Liver (tissue), 9 donors: ENCODE results near the gene FBXW11. TPM values are rescaled to one million over a fixed set of nuclear protein-coding genes. Genes with fewer than 3 reads are reported as not detected.

ENCODE experiments used
- DNase-seq: peaks from one replicate; pipeline ENCODE4 v3.0.0-alpha.2; 2017; ENCODE audit warnings: low spot score
- H3K27ac ChIP-seq, 2 donors: one replicate each; pipeline ENCODE4 v1.7.0; 2013; ENCODE audit warnings: inconsistent platforms in 2 of 2, low read length in 2 of 2, control low read depth in 1 of 2, low read depth in 1 of 2, mild to moderate bottlenecking in 1 of 2
- H3K27me3 ChIP-seq, 4 donors: one replicate each; pipeline versions ENCODE4 v1.6.1 to v1.7.0; 2013; ENCODE audit warnings: low read length in 3 of 4, inconsistent platforms in 1 of 4, mild to moderate bottlenecking in 1 of 4, moderate library complexity in 1 of 4; ENCODE audit not compliant: control insufficient read depth in 4 of 4, insufficient read depth in 4 of 4
- H3K36me3 ChIP-seq, 4 donors: one replicate each; pipeline versions ENCODE4 v1.6.1 to v1.7.0; 2013; ENCODE audit warnings: low read length in 3 of 4, mild to moderate bottlenecking in 3 of 4, low read depth in 1 of 4, moderate library complexity in 1 of 4; ENCODE audit not compliant: control insufficient read depth in 4 of 4, insufficient read depth in 3 of 4
- H3K4me1 ChIP-seq, 4 donors: one replicate each; pipeline versions ENCODE4 v1.6.1 to v1.7.0; 2013; ENCODE audit warnings: low read length in 3 of 4, mild to moderate bottlenecking in 3 of 4, moderate library complexity in 1 of 4; ENCODE audit not compliant: control insufficient read depth in 4 of 4, insufficient read depth in 4 of 4
- H3K4me3 ChIP-seq, 3 donors: one replicate each; pipeline versions ENCODE4 v1.6.1 to v1.7.0; 2013; ENCODE audit warnings: low read length in 3 of 3, control low read depth in 1 of 3, low read depth in 1 of 3, mild to moderate bottlenecking in 1 of 3
- H3K9ac ChIP-seq, 2 donors: one replicate each; pipeline ENCODE4 v1.7.0; 2013; ENCODE audit warnings: low read length in 2 of 2, mild to moderate bottlenecking in 2 of 2, moderate library complexity in 2 of 2, control low read depth in 1 of 2, low read depth in 1 of 2
- H3K9me3 ChIP-seq, 4 donors: one replicate each; pipeline versions ENCODE4 v1.6.1 to v1.7.0; 2013; ENCODE audit warnings: low read length in 3 of 4; ENCODE audit not compliant: control insufficient read depth in 4 of 4
- EGR1 ChIP-seq, 2 donors: IDR thresholded peaks; 2 replicates each; pipeline ENCODE4 v1.6.1; 2016 to 2018; ENCODE audit warnings: antibody characterized with exemption in 2 of 2, low read depth in 2 of 2
- FOXA1 ChIP-seq: IDR thresholded peaks from 2 replicates; pipeline ENCODE4 v1.6.1; 2016; ENCODE audit warnings: antibody characterized with exemption
- FOXA2 ChIP-seq: IDR thresholded peaks from 2 replicates; pipeline ENCODE4 v1.6.1; 2016; ENCODE audit warnings: antibody characterized with exemption
- GABPA ChIP-seq, 2 donors: IDR thresholded peaks in 1 of 2; conservative IDR thresholded peaks in 1 of 2; 2 replicates each; pipeline ENCODE4 v1.6.1; 2016; ENCODE audit warnings: antibody characterized with exemption in 2 of 2, mild to moderate bottlenecking in 1 of 2, moderate library complexity in 1 of 2
- HNF4A ChIP-seq, 2 donors: conservative IDR thresholded peaks; 2 replicates each; pipeline ENCODE4 v1.6.1; 2016; ENCODE audit warnings: antibody characterized with exemption in 2 of 2, mild to moderate bottlenecking in 2 of 2
- HNF4G ChIP-seq: IDR thresholded peaks from 2 replicates; pipeline ENCODE4 v1.6.1; 2016; ENCODE audit warnings: antibody characterized with exemption
- JUND ChIP-seq, 2 donors: IDR thresholded peaks; 2 replicates each; pipeline ENCODE4 v1.6.1; 2016; ENCODE audit warnings: antibody characterized with exemption in 2 of 2
- NR2F2 ChIP-seq: IDR thresholded peaks from 2 replicates; pipeline ENCODE4 v1.6.1; 2016; ENCODE audit warnings: antibody characterized with exemption
- RAD21 ChIP-seq, 2 donors: IDR thresholded peaks; 2 replicates each; pipeline ENCODE4 v1.6.1; 2016; ENCODE audit warnings: antibody characterized with exemption in 2 of 2, mild to moderate bottlenecking in 2 of 2
- RXRA ChIP-seq, 2 donors: IDR thresholded peaks; 2 replicates each; pipeline ENCODE4 v1.6.1; 2017 to 2018; ENCODE audit warnings: antibody characterized with exemption in 2 of 2, mild to moderate bottlenecking in 1 of 2
- SP1 ChIP-seq: IDR thresholded peaks from 2 replicates; pipeline ENCODE4 v1.6.1; 2018; ENCODE audit warnings: antibody characterized with exemption, mild to moderate bottlenecking
- TAF1 ChIP-seq: conservative IDR thresholded peaks from 2 replicates; pipeline ENCODE4 v1.6.1; 2016; ENCODE audit warnings: antibody characterized with exemption, mild to moderate bottlenecking
- YY1 ChIP-seq: IDR thresholded peaks from 2 replicates; pipeline ENCODE4 v1.6.1; 2016; ENCODE audit warnings: antibody characterized with exemption, mild to moderate bottlenecking
- WGBS: extraction: QIAGEN DNeasy Blood & Tissue Kit; methylation state at CpG from one replicate; pipeline ENCODE4 v1.1.7; 2013; 5-methylcytosine and 5-hydroxymethylcytosine counted together
- polyA plus RNA-seq, 2 donors: library from polyadenylated mRNA; stranded (reverse) in 1 of 2; unstranded in 1 of 2; fragments of 200-250 nt in 1 of 2; fragments of >200 nt in 1 of 2; fragmentation: Nextera tagmentation in 1 of 2; extraction: Ambion mirVana in 1 of 2; gene quantifications; one replicate each; pipeline versions ENCODE4 v1.2.1 to v1.2.3, GENCODE V29; 2013 to 2015
- total RNA-seq, 2 donors: library from RNA; depleted of rRNA; stranded (reverse); fragments of >200 nt; gene quantifications; one replicate each; pipeline ENCODE4 v1.2.3, GENCODE V29; 2014
- TF ChIP-seq, protein P1 (sequence below): fragments of 150-350 bp; IDR thresholded peaks from 2 replicates; pipeline ENCODE4 v1.5.1; 2017; ENCODE audit warnings: improper control_type of control experiment, low read depth, low read length; ENCODE audit not compliant: missing input control
- TF ChIP-seq, protein P2 (sequence below): IDR thresholded peaks from 2 replicates; pipeline ENCODE4 v1.6.1; 2016; ENCODE audit warnings: antibody characterized with exemption
- TF ChIP-seq, protein P3 (sequence below): IDR thresholded peaks from 2 replicates; pipeline ENCODE4 v1.6.1; 2016; ENCODE audit warnings: antibody characterized with exemption
- TF ChIP-seq, protein P4 (sequence below): IDR thresholded peaks from 2 replicates; pipeline ENCODE4 v1.6.1; 2016; ENCODE audit warnings: antibody characterized with exemption
- TF ChIP-seq, protein P5 (sequence below): IDR thresholded peaks from 2 replicates; pipeline ENCODE4 v1.6.1; 2016; ENCODE audit warnings: antibody characterized with exemption, mild to moderate bottlenecking
- donor health status: healthy.
- donor health status: healthy.
- donor health status: healthy.
- donor health status: healthy.
- donor health status: healthy.

Gene FBXW11
- total and polyA plus RNA-seq, 4 donors: 11.2 to 37.5 (median 22.0) TPM

DNA sequence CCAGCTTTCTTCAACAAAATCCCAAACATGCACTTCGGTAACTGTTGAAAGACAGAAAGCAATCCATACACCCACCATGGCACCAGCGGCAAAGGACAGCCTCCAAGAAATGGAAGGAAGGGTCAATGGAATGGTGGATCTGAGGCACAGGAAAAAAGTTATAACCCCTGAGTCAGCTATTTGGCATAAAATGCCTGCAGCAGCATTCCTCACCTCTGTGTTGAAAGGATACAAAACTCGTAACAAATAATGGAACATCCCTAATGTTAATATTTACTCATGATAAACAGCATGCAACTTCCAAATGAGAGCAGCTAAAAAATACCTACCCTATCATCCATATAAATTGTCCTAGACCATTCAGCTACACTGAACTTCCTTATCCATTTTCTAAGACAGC, 9.4 kb downstream of the FBXW11 start:
- H3K27ac ChIP-seq: peak overlapping the region in 1 of 2 donors; percentile 26
- peaks cover 0 to 5% (median 0%) of the 10 kb centered on the region in 4 donors for H3K36me3 ChIP-seq
- TF ChIP-seq FOXA2 (no peak), TAF1 (no peak), FOXA1 (no peak), HNF4G (no peak), EGR1 (IDR thresholded peaks at IDR 0.05; ENCODE audit: low read depth in 2 of 2) (no peak), YY1 (peak; percentile 72), NR2F2 (no peak), RAD21 (IDR thresholded peaks at IDR 0.05) (no peak), SP1 (no peak), GABPA (IDR thresholded peaks at IDR 0.05 in 1 of 2, conservative IDR thresholded peaks at IDR 0.05 in 1 of 2) (no peak), HNF4A (conservative IDR thresholded peaks at IDR 0.05) (peak; percentile 8 to 30), JUND (IDR thresholded peaks at IDR 0.05) (no peak), RXRA (IDR thresholded peaks at IDR 0.05) (peak in 1 of 2 donors; percentile 54)
- TF ChIP-seq, protein P1, sequence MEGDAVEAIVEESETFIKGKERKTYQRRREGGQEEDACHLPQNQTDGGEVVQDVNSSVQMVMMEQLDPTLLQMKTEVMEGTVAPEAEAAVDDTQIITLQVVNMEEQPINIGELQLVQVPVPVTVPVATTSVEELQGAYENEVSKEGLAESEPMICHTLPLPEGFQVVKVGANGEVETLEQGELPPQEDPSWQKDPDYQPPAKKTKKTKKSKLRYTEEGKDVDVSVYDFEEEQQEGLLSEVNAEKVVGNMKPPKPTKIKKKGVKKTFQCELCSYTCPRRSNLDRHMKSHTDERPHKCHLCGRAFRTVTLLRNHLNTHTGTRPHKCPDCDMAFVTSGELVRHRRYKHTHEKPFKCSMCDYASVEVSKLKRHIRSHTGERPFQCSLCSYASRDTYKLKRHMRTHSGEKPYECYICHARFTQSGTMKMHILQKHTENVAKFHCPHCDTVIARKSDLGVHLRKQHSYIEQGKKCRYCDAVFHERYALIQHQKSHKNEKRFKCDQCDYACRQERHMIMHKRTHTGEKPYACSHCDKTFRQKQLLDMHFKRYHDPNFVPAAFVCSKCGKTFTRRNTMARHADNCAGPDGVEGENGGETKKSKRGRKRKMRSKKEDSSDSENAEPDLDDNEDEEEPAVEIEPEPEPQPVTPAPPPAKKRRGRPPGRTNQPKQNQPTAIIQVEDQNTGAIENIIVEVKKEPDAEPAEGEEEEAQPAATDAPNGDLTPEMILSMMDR: no peak
- TF ChIP-seq, protein P2, sequence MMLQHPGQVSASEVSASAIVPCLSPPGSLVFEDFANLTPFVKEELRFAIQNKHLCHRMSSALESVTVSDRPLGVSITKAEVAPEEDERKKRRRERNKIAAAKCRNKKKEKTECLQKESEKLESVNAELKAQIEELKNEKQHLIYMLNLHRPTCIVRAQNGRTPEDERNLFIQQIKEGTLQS: no peak
- TF ChIP-seq, protein P3, sequence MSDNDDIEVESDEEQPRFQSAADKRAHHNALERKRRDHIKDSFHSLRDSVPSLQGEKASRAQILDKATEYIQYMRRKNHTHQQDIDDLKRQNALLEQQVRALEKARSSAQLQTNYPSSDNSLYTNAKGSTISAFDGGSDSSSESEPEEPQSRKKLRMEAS: peak; percentile 18
- TF ChIP-seq, protein P4, sequence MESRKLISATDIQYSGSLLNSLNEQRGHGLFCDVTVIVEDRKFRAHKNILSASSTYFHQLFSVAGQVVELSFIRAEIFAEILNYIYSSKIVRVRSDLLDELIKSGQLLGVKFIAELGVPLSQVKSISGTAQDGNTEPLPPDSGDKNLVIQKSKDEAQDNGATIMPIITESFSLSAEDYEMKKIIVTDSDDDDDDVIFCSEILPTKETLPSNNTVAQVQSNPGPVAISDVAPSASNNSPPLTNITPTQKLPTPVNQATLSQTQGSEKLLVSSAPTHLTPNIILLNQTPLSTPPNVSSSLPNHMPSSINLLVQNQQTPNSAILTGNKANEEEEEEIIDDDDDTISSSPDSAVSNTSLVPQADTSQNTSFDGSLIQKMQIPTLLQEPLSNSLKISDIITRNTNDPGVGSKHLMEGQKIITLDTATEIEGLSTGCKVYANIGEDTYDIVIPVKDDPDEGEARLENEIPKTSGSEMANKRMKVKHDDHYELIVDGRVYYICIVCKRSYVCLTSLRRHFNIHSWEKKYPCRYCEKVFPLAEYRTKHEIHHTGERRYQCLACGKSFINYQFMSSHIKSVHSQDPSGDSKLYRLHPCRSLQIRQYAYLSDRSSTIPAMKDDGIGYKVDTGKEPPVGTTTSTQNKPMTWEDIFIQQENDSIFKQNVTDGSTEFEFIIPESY: no peak
- TF ChIP-seq, protein P5, sequence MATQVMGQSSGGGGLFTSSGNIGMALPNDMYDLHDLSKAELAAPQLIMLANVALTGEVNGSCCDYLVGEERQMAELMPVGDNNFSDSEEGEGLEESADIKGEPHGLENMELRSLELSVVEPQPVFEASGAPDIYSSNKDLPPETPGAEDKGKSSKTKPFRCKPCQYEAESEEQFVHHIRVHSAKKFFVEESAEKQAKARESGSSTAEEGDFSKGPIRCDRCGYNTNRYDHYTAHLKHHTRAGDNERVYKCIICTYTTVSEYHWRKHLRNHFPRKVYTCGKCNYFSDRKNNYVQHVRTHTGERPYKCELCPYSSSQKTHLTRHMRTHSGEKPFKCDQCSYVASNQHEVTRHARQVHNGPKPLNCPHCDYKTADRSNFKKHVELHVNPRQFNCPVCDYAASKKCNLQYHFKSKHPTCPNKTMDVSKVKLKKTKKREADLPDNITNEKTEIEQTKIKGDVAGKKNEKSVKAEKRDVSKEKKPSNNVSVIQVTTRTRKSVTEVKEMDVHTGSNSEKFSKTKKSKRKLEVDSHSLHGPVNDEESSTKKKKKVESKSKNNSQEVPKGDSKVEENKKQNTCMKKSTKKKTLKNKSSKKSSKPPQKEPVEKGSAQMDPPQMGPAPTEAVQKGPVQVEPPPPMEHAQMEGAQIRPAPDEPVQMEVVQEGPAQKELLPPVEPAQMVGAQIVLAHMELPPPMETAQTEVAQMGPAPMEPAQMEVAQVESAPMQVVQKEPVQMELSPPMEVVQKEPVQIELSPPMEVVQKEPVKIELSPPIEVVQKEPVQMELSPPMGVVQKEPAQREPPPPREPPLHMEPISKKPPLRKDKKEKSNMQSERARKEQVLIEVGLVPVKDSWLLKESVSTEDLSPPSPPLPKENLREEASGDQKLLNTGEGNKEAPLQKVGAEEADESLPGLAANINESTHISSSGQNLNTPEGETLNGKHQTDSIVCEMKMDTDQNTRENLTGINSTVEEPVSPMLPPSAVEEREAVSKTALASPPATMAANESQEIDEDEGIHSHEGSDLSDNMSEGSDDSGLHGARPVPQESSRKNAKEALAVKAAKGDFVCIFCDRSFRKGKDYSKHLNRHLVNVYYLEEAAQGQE: no peak
- no peaks in the 10 kb centered on the region for H3K27me3 ChIP-seq
- no peak for DNase-seq
- peaks cover 5 to 22% (median 14%) of the 10 kb centered on the region in 4 donors for H3K4me1 ChIP-seq
- no peak overlapping the region for H3K4me3 ChIP-seq
- H3K9me3 ChIP-seq: no peaks in the 10 kb centered on the region
- H3K9ac ChIP-seq: no peak overlapping the region
- WGBS: 49% methylated on average over 3 of the region's 3 CpGs
